Naive B cell (primary cell): Measurements from ENCODE around the gene CPB2. TPM values are rescaled to one million over a fixed set of nuclear protein-coding genes. Genes with fewer than 3 reads are reported as not detected.
A peak's percentile ranks its signal among the peaks of the same experiment; 100 is the strongest.

Experiments used
- ATAC-seq, 2 donors: fragments of 150-1000 bp; cut with Tn5 transposase; 2 replicates each; pipeline ENCODE4 v1.10.0; 2021; ENCODE audit warnings: low read depth in 2 of 2, mild to moderate bottlenecking in 2 of 2, moderate library complexity in 2 of 2
- DNase-seq: peaks from one replicate; pipeline ENCODE4 v3.0.0; 2022
- H3K27ac Mint-ChIP-seq, 6 donors: one replicate each; pipeline ENCODE4 v1.8.0; 2020 to 2022; ENCODE audit warnings: mild to moderate bottlenecking in 6 of 6, mixed read lengths in 6 of 6, moderate library complexity in 5 of 6, inconsistent platforms in 2 of 6
- H3K27me3 Mint-ChIP-seq, 3 donors: one replicate each; pipeline ENCODE4 v1.8.0; 2021 to 2022; ENCODE audit warnings: mixed read lengths in 3 of 3, mild to moderate bottlenecking in 1 of 3
- H3K36me3 Mint-ChIP-seq, 2 donors: one replicate each; pipeline ENCODE4 v1.8.0; 2020 to 2022; ENCODE audit warnings: mixed read lengths in 2 of 2, inconsistent platforms in 1 of 2, mild to moderate bottlenecking in 1 of 2
- H3K4me1 Mint-ChIP-seq, 3 donors: one replicate each; pipeline ENCODE4 v1.8.0; 2020 to 2022; ENCODE audit warnings: mixed read lengths in 3 of 3, inconsistent platforms in 1 of 3, mild to moderate bottlenecking in 1 of 3, moderate library complexity in 1 of 3
- H3K4me3 Mint-ChIP-seq, 8 donors: one replicate each; pipeline ENCODE4 v1.8.0; 2020 to 2022; ENCODE audit warnings: mild to moderate bottlenecking in 8 of 8, mixed read lengths in 8 of 8, moderate library complexity in 8 of 8, inconsistent platforms in 2 of 8
- H3K9me3 Mint-ChIP-seq, 7 donors: one replicate each; pipeline ENCODE4 v1.8.0; 2020 to 2022; ENCODE audit warnings: mixed read lengths in 7 of 7, mild to moderate bottlenecking in 5 of 7, inconsistent platforms in 2 of 7, moderate library complexity in 1 of 7
- polyA plus RNA-seq, 6 donors: library from polyadenylated mRNA; unstranded; fragments of 300-500 nt; fragmentation: Illumina TruSeq; gene quantifications; one replicate each; pipeline ENCODE4 v1.2.3, GENCODE V29; 2021; ENCODE audit warnings: low read depth in 6 of 6

Gene CPB2
- polyA plus RNA-seq, 6 donors from 2014 or later = 0.20 TPM; not detected in 5

DNA sequence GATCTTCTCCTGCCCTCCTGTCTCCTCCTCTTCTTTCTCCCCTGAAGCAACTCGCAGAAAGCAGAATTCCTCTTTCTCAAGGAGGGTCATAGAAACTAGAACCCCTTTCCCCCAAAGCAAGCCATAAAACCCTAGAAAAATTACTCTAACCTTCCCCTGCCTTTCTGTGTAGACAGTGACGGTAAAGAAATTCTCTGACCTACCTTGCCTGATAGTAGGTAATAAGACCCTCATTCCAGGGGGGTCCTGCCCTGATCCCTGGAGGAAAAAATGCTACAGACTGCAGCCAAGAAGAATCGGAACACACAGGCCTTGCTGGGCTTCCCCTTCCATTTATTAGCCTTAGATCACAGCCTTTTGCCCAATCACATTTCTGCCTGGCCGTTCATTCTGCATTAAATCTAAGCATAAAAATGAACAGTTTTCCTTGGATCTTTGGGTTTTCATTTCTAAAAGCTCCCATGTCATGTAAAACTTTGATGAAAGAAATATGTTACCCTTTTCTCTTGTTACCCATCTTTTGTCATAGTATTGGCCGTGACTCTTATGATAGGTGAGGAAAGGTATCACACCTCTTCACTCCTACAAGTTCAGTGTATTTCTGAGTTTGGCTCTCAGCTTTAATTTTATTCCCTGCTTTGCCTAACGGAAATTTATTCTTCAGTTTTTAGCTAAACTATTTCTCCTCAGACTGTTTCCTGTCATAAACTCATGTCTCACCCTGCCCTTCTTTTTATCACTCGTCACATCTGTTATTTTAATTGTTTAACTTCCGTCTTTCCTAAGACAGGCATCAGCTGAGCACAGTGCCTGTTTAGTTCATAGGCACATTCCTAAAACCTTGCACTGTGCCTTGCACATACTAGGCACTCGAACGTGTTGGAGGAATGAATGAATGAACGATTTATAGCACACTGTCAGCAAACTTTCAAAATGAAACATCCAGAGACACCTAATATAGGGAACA, 20.4 kb upstream of the CPB2 start:
- peak overlapping the region; percentile 46 to 91 (median 79) for H3K27ac Mint-ChIP-seq
- DNase-seq = no peak
- peak overlapping the region in 3 of 8 donors; percentile 0 to 61 (median 4) for H3K4me3 Mint-ChIP-seq
- H3K4me1 Mint-ChIP-seq = peaks cover 26 to 36% (median 30%) of the 10 kb centered on the region in 3 donors
- peaks cover 15 to 18% of the 10 kb centered on the region in 2 donors for H3K36me3 Mint-ChIP-seq
- H3K27me3 Mint-ChIP-seq = no peaks in the 10 kb centered on the region
- peak in 1 of 2 donors; percentile 15 for ATAC-seq
- H3K9me3 Mint-ChIP-seq = no peaks in the 10 kb centered on the region

DNA sequence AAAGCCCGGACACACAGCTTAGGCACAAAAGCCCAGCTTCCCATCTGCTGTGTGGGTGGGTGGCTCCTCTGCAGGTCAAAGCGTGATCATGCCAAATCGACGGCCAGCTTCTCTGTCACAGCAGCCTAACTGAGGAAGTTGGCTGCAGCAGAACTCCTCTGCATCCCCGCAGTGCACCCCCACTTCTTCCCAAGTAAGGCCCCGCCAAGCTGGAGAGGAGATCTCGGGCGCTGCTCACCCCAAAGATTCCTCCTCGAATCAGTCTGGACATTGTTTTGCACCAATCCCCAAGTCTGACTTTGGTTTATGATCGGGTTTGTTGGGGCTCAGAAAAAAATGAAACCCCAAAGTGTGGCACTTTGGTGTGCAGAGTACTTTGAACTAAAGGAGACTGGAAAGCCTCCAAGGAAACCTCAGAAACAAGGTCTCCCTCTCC, 19.7 kb upstream of the CPB2 start:
- Mint-ChIP-seq H3K27ac (peak overlapping the region; percentile 46 to 91 (median 68)), H3K27me3 (no peaks in the 10 kb centered on the region), H3K36me3 (peaks cover 11 to 17% of the 10 kb centered on the region in 2 donors), H3K4me3 (peak overlapping the region in 4 of 8 donors; percentile 0 to 61 (median 20)), H3K4me1 (peaks cover 26 to 36% (median 30%) of the 10 kb centered on the region in 3 donors), H3K9me3 (no peaks in the 10 kb centered on the region)
- ATAC-seq (peak in 1 of 2 donors; percentile 15), DNase-seq (no peak)

DNA sequence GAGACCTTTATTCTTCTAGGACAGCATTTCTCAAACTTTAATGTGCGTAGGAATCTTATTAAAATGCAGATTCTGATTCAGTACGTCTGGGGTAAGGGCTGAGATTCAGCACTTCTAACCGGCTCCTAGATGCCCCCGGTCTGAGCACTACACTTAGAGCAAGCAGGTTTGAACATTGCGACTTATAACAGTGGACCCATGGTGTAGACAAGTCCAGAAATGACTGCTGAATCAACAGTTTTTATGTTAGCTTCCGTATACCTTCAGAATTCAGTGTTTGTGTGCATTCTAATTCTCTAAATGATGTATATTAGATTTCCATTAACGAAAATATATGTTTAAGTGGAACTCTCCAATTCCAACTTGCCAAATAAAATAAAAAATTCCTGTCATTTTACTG, 17.5 kb upstream of the CPB2 start:
- H3K36me3 Mint-ChIP-seq = peaks cover 0 to 10% of the 10 kb centered on the region in 2 donors
- no peak overlapping the region for H3K27ac Mint-ChIP-seq
- no peak overlapping the region for H3K4me3 Mint-ChIP-seq
- H3K9me3 Mint-ChIP-seq = no peaks in the 10 kb centered on the region
- no peak for DNase-seq
- no peaks in the 10 kb centered on the region for H3K27me3 Mint-ChIP-seq
- H3K4me1 Mint-ChIP-seq = peaks cover 26 to 36% (median 28%) of the 10 kb centered on the region in 3 donors
- no peak for ATAC-seq

DNA sequence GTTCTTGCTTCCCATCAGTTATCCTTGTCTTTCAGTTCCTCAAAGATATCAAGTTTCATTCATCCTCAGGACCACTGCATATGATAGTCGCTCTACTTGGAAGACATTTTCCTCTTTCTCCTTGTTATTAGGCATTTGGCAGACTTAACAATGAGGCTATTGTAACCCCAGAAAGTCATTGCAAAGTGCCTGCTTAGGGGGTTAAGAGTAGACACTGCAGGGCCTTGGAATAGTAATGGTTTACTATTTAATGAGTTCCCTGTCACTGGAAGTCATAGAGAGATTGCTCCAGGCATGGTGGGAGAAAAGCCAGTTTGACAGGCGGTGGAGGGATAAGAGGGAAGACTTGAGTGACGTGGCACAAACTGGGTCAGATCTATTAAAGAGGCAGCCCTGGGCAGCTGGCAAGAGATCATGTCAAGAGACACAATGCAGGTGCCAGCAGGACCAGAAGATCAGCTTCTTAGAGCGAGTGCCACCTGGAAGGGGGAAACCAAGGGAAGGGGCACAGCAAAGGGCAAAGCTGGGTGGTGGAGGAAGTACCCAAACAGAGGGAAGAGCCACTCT, 16.8 kb upstream of the CPB2 start:
- Mint-ChIP-seq H3K27ac (peak overlapping the region in 3 of 6 donors; percentile 3 to 80 (median 71)), H3K27me3 (no peaks in the 10 kb centered on the region), H3K36me3 (peaks cover 0 to 5% of the 10 kb centered on the region in 2 donors), H3K4me3 (no peak overlapping the region), H3K4me1 (peaks cover 25 to 32% (median 26%) of the 10 kb centered on the region in 3 donors), H3K9me3 (no peaks in the 10 kb centered on the region)
- ATAC-seq (no peak), DNase-seq (no peak)

DNA sequence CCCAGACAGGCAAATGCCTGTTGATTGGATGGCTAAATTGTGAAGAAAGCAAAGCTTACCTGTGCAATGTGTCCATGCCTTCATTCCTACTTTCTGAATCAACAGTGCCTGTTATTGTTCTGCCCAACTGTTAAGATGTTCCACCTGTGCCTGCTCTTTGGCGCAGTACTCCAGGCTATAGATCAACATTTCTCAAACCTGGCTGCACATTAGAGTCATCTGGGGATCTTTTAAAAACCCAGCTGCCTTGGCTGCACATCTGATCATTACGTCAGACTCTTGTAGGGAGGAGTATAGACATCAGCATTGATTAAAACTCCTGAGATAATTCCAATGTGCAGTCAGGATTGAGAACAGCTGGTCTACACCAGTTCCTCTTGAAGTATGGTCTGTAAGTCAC, 16.2 kb upstream of the CPB2 start:
- ATAC-seq (no peak), DNase-seq (no peak)
- H3K27me3 Mint-ChIP-seq = no peaks in the 10 kb centered on the region
- H3K36me3 Mint-ChIP-seq = no peaks in the 10 kb centered on the region
- H3K9me3 Mint-ChIP-seq = no peaks in the 10 kb centered on the region
- no peak overlapping the region for H3K4me3 Mint-ChIP-seq
- H3K27ac Mint-ChIP-seq = peak overlapping the region in 1 of 6 donors; percentile 3
- peaks cover 21 to 28% (median 26%) of the 10 kb centered on the region in 3 donors for H3K4me1 Mint-ChIP-seq

DNA sequence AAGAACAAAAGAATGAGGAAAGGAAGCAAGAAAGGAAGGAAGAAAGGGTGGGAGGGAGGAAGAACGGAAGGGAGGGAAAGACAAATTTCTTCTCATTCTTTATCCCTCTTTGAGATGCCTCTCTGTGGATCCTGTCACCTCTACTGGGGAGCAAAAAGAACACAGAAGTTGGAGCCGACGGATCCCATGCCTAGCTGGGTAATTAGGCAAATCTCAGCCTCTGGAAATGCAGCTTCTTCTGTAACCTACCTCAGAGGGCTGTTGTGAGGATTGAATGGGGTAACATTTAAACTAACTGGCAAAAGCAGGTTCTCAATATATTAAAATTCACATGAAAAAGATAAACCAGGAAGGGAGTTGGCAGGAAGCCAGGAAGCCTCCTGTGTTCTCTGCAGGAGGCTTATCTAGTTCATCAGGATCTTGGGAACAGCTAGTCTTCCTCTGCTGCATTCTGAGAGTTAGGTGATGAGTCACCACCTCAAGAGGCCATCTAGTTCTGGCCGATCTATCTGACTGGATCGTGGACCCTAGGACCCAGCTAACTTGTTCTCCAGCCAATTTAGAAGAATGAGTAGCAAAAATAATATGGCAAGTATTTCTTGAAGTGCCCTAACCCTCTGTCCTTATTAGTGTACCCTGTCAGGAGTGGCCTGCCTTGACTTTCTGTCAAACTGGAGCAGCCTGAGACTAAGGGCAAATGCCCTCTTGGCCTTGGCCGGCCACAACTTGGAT, 15.2 kb upstream of the CPB2 start:
- ATAC-seq (no peak), DNase-seq (no peak)
- peak overlapping the region in 1 of 6 donors; percentile 72 for H3K27ac Mint-ChIP-seq
- no peaks in the 10 kb centered on the region for H3K36me3 Mint-ChIP-seq
- no peaks in the 10 kb centered on the region for H3K9me3 Mint-ChIP-seq
- peaks cover 14 to 20% (median 18%) of the 10 kb centered on the region in 3 donors for H3K4me1 Mint-ChIP-seq
- H3K27me3 Mint-ChIP-seq = no peaks in the 10 kb centered on the region
- no peak overlapping the region for H3K4me3 Mint-ChIP-seq

DNA sequence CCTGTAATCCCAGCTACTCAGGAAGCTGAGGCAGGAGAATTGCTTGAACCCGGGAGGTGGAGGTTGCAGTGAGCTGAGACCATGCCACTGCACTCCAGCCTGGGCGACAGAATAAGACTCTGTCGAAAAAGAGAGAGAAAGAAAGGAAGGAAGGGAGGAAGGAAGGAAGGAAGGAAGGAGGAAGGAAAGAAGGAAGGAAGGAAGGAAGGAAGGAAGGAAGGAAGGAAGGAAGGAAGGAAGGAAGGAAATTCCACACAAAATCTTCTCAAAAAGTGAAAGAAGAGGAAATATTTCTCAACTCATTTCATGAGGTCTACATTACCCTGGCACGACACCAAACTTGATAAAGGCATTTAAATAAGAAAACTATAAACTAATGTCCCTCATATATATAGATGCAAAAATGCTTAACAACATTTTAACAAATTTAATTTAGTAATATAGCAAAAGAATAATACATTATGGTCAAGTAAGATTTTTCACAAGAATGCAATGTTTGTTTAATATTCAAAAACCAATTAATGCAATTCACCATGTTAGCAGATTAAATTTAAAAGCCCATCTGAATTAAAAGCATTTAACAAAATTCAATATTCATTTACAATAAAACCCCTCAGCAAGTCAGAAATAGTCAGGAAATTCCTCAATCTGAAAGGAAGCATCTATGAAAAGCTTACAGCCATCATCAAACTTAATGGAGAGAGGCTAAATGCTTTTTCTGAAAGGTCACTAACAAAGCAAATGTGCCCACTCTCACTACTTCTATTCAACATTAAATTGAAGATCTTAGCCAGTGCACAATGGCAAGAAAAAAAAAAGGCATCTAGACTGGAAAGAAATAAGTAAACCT, 12.0 kb upstream of the CPB2 start:
- H3K4me3 Mint-ChIP-seq = no peak overlapping the region
- peaks cover 6 to 16% (median 9%) of the 10 kb centered on the region in 3 donors for H3K27me3 Mint-ChIP-seq
- peaks cover 0 to 4% (median 0%) of the 10 kb centered on the region in 3 donors for H3K4me1 Mint-ChIP-seq
- ATAC-seq = no peak
- H3K27ac Mint-ChIP-seq = peak overlapping the region in 1 of 6 donors; percentile 43
- no peaks in the 10 kb centered on the region for H3K9me3 Mint-ChIP-seq
- H3K36me3 Mint-ChIP-seq = no peaks in the 10 kb centered on the region
- no peak for DNase-seq

DNA sequence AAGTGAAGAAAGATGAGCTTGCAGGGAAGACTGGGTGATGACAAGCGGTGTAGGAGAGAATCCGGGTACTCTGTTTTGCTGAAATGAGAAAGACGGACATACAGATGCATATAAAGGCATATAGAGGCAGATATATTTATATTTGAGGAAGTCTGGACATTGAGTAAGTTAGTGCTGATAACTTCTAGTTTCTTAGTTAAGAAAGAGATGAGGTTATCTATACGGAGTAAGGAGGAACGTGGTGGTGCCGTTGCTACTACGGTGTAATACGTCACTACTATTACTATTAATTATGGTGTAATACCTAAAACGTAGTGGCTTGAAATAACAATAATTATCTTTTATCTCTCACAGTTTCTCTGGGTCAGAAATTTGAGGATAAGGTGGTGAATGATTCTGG, 9.8 kb upstream of the CPB2 start:
- no peaks in the 10 kb centered on the region for H3K9me3 Mint-ChIP-seq
- H3K27ac Mint-ChIP-seq = no peak overlapping the region
- H3K4me3 Mint-ChIP-seq = no peak overlapping the region
- H3K4me1 Mint-ChIP-seq = no peaks in the 10 kb centered on the region
- ATAC-seq (no peak), DNase-seq (no peak)
- peaks cover 11 to 30% (median 20%) of the 10 kb centered on the region in 3 donors for H3K27me3 Mint-ChIP-seq
- H3K36me3 Mint-ChIP-seq = peaks cover 0 to 4% of the 10 kb centered on the region in 2 donors

DNA sequence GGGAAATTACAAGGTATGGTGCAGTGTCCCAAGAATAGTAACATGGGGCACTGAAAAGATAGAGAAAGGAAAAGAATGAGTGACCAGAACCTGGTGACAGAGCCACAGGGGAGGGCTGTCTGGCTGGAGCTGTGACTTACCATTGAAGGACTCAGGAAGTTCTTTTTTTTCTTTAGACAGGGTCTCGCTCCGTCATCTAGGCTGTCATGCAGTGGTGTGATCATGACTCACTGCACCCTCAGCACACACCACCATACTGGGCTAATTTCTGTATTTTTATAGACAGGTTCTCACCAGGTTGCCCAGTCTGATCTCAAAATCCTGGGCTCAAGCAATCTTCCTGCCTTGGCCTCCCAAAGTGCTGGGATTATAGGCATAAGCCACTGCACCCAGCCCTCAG, 8.8 kb upstream of the CPB2 start:
- peaks cover 0 to 4% of the 10 kb centered on the region in 2 donors for H3K36me3 Mint-ChIP-seq
- no peak overlapping the region for H3K4me3 Mint-ChIP-seq
- no peak for ATAC-seq
- H3K9me3 Mint-ChIP-seq = no peaks in the 10 kb centered on the region
- peaks cover 11 to 30% (median 23%) of the 10 kb centered on the region in 3 donors for H3K27me3 Mint-ChIP-seq
- DNase-seq = no peak
- no peak overlapping the region for H3K27ac Mint-ChIP-seq
- no peaks in the 10 kb centered on the region for H3K4me1 Mint-ChIP-seq

DNA sequence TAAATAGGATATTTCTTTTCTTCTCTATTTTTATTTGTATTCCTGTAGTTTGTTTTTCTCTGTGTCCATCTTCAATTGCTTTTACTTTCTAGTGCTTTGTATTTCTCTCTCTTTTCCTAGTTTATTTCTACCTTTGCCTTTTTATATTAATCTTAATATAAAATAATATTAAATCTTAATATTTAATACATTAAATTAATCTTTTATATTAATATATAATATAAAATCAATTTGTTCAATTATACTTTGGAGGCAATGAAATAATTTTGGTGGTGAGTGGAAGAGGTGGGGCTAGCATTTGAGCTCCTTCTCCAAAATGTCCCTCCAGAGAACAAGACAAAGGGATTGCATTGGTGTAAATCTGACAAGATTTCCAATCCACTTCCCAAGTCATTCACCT, 6.3 kb upstream of the CPB2 start:
- H3K4me3 Mint-ChIP-seq = no peak overlapping the region
- no peak for ATAC-seq
- H3K36me3 Mint-ChIP-seq = peaks cover 0 to 4% of the 10 kb centered on the region in 2 donors
- H3K27me3 Mint-ChIP-seq = peaks cover 11 to 30% (median 28%) of the 10 kb centered on the region in 3 donors
- no peaks in the 10 kb centered on the region for H3K9me3 Mint-ChIP-seq
- H3K4me1 Mint-ChIP-seq = peaks cover 3 to 7% (median 6%) of the 10 kb centered on the region in 3 donors
- no peak for DNase-seq
- no peak overlapping the region for H3K27ac Mint-ChIP-seq

DNA sequence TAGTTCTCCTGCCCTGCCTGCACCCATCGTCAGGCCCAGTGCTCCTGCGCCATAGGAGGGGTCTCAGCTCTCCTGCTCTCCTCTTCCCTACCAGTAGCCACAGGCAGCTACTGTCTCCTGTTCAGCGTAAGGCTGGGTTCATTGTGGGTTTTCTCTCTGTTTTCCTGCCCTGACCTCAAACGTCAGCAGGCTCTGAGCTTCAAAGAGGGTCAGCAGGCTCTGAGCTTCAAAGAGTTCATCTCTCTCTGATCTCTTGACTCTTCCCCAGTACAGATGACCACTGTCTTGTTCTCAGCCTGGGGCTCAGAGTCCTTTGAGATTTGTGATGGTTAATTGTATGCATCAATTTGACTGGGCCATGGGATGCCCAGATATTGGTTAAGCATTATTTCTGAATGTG, 4.6 kb upstream of the CPB2 start:
- Mint-ChIP-seq H3K4me3 (no peak overlapping the region), H3K4me1 (peaks cover 3 to 7% (median 6%) of the 10 kb centered on the region in 3 donors), H3K9me3 (no peaks in the 10 kb centered on the region), H3K36me3 (peaks cover 0 to 4% of the 10 kb centered on the region in 2 donors), H3K27ac (no peak overlapping the region), H3K27me3 (peaks cover 8 to 28% (median 27%) of the 10 kb centered on the region in 3 donors)
- ATAC-seq (no peak), DNase-seq (no peak)

DNA sequence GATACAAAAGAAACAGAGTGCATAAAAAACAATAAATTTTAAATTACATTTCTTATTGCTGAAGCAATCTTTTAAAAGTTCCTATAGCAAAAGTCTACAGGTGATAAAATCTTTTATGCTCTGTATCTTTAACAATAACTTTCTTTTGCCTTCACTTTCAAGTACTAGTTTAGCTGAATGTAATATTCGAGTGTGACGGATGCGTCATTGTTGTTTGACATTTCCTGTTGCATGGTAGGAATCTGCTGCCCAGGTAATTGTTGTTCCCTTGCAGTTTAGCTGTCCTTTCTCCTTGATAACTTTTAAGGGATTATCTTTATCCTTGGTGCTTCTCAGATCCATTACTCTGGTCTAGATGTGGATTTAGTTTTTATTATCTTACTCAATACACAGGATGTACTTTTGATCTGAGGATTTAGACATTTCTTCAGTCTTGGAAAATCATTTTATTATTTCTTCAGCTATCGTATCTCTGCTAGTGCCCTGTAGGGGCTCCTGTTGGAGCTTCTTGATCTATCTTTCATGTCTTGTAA, 2.1 kb upstream of the CPB2 start:
- DNase-seq (no peak), ATAC-seq (peak; percentile 67 to 74)
- Mint-ChIP-seq H3K4me1 (peaks cover 4 to 11% (median 9%) of the 10 kb centered on the region in 3 donors), H3K27ac (peak overlapping the region in 3 of 6 donors; percentile 16 to 21 (median 18)), H3K4me3 (no peak overlapping the region), H3K36me3 (peaks cover 4 to 7% of the 10 kb centered on the region in 2 donors), H3K27me3 (peaks cover 5 to 19% (median 15%) of the 10 kb centered on the region in 3 donors), H3K9me3 (no peaks in the 10 kb centered on the region)
